ENCODE measurements around the gene DBNL. TPM values are rescaled to one million over a fixed set of nuclear protein-coding genes. Genes with fewer than 3 reads are reported as not detected.

DBNL gene
- total and polyA plus RNA-seq, 4 experiments from 2014 or later: 157 to 250 (median 171) TPM

DNA sequence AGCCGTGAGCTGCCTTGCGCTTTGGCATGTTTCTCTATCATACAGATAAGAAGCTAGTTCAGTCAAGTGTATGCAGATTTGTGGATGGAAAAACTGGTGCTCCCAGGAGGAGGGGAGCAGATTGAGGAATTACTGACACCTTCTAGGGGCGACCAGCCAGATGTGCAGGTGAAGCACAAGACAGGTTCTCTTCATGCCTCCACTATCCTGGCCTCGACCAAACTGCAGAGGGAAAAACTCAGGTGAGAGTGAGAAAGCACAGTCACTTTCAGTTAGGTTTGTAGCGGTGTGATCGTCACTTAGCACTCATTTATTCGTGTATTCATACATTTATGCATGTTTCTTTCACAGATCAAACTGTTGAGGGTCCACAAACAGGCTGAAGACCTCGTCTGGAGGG, 600 bp upstream of the DBNL start:
- DNase-seq: no peak
- Mint-ChIP-seq H3K36me3 (peaks cover 12 to 33% of the 10 kb centered on the region in 2 donors), H3K4me3 (peak overlapping the region; percentile 89 to 96 (median 93)), H3K4me1 (peaks cover 35 to 66% (median 49%) of the 10 kb centered on the region in 4 donors), H3K27ac (peak overlapping the region; percentile 94 to 98 (median 96)), H3K27me3 (no peaks in the 10 kb centered on the region), H3K9me3 (no peaks in the 10 kb centered on the region)
- Histone ChIP-seq H3K27ac (ENCODE audit: low read depth, low read length) (peak overlapping the region; percentile 96), H3K36me3 (ENCODE audit: insufficient read depth, low read length) (no peaks in the 10 kb centered on the region), H3K27me3 (ENCODE audit: insufficient read depth, low read length) (no peaks in the 10 kb centered on the region), H3K4me3 (ENCODE audit: low read length in 2 of 2) (peak overlapping the region; percentile 70 to 89), H3K4me1 (ENCODE audit: insufficient read depth, low read length) (peaks cover 51% of the 10 kb centered on the region), H3K9me3 (ENCODE audit: control insufficient read depth in 1 of 2, low read length in 2 of 2) (no peaks in the 10 kb centered on the region)
- POLR2A ChIA-PET (ENCODE audit: partially characterized antibody): interaction anchor here (0.9 to 11.9 kb wide), 13 partner anchors 9 to 842 kb away, joined by 3 to 119 read pairs (median 5); partner anchors contain the start of genes DDX56, NUDCD3, PGAM2 and POLD2
- CTCF ChIA-PET (ENCODE audit: partially characterized antibody): interaction anchor here (0.7 to 2.9 kb wide), 4 partner anchors 20 to 522 kb away, joined by 3 to 15 read pairs (median 4); no protein-coding TSS in a partner anchor
- intact Hi-C loops (cut with micrococcal nuclease): loop anchor here (1.0 kb wide), 2 partner anchors 25 to 38 kb away; partner anchors contain the start of gene POLM

DNA sequence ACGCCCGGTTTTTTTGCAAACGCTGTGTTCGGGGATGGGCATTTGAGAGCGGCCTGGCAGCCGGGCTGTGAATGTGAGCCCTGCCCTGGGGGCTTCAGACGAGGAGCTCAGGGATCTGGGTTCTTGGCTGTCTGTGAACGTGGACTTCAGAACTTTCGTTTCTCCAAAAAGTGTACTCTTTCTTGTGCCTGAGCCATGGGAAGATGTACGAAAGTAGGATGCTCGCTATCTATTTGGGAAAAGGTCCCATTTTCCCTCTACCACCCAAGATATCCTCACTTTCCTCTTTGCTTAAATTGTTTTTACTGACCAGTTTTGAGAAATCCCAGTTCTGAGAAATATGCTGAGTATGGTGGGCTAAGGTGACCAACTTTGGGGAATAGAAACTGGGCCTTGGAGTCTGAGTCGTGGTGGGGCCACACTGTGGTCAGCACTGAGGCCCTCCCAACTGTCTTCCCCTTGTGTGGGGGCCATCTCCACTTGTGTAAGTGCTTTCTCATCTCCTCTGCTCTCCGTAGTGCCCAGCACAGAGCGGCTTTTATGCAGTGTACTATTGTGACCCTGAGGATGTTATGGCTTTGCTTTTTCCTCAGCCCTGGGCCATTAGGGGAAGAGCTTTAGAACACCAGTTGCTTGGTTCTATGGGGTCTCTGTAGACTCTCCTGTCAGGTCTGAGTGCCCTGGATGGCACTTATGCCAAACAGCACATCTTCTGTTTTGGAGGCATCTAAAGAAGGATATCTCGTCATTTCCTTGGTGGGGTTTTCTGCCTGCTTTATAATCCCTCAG, 918 bp downstream of the DBNL start:
- no peaks in the 10 kb centered on the region for H3K9me3 ChIP-seq (ENCODE audit: control insufficient read depth in 1 of 2, low read length in 2 of 2)
- Mint-ChIP-seq H3K27me3 (no peaks in the 10 kb centered on the region), H3K9me3 (no peaks in the 10 kb centered on the region), H3K4me3 (peak overlapping the region; percentile 89 to 96 (median 93)), H3K27ac (peak overlapping the region; percentile 94 to 98 (median 96)), H3K36me3 (peaks cover 18 to 40% of the 10 kb centered on the region in 2 donors), H3K4me1 (peaks cover 32 to 74% (median 59%) of the 10 kb centered on the region in 4 donors)
- no peak for DNase-seq
- intact Hi-C loops (cut with micrococcal nuclease): no loop called here
- ChIA-PET CTCF (ENCODE audit: partially characterized antibody) (interaction anchor here (1.1 to 2.9 kb wide), 3 partner anchors 19 to 36 kb away, joined by 4 to 15 read pairs (median 5); no protein-coding TSS in a partner anchor), POLR2A (ENCODE audit: partially characterized antibody) (interaction anchor here (1.0 to 11.9 kb wide), 7 partner anchors 8 to 445 kb away, joined by 3 to 119 read pairs (median 10); partner anchors contain the start of genes NUDCD3 and PGAM2)
- peaks cover 10% of the 10 kb centered on the region for H3K36me3 ChIP-seq (ENCODE audit: insufficient read depth, low read length)
- H3K4me3 ChIP-seq (ENCODE audit: low read length in 2 of 2): peak overlapping the region; percentile 89 to 94
- H3K4me1 ChIP-seq (ENCODE audit: insufficient read depth, low read length): peaks cover 65% of the 10 kb centered on the region
- H3K27me3 ChIP-seq (ENCODE audit: insufficient read depth, low read length): no peaks in the 10 kb centered on the region
- H3K27ac ChIP-seq (ENCODE audit: low read depth, low read length): peak overlapping the region; percentile 96

DNA sequence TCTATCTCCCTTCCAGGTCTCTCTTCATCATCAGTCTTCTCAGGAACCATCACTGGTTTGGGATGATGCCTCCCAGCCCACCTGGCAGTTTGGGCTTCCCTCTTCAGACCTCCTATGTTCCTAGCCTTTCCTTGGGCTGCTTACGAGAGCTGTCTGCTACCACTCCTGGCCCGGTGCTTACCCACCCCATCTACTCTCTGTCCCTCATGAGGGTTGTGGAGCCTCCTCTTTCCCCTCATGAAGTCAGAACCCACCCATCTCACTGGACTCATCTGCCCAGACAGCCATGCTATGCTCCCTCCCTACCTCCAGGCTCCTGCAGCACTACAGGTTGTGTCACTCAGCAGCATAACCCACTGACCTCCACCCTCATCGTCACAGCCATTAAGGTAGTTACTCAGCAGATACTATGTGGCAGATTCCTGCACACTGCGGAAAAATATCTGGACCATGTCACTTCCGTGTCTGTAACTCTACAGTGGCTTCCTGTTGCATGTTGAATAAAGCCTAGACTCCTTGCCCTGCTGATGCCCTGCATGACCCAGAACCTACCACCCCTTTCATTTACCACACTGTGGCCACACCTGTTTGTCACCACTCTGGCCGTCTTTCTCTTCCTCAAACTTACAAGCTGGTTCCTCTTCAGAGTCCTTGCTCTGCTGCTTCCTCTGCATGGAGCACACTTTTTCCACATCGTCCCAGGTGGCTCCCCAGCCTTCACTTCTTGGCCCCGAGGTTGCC, 2.0 kb downstream of the DBNL start:
- Histone ChIP-seq H3K4me3 (ENCODE audit: low read length in 2 of 2) (peak overlapping the region in 1 of 2 donors; percentile 89), H3K36me3 (ENCODE audit: insufficient read depth, low read length) (peaks cover 21% of the 10 kb centered on the region)

DNA sequence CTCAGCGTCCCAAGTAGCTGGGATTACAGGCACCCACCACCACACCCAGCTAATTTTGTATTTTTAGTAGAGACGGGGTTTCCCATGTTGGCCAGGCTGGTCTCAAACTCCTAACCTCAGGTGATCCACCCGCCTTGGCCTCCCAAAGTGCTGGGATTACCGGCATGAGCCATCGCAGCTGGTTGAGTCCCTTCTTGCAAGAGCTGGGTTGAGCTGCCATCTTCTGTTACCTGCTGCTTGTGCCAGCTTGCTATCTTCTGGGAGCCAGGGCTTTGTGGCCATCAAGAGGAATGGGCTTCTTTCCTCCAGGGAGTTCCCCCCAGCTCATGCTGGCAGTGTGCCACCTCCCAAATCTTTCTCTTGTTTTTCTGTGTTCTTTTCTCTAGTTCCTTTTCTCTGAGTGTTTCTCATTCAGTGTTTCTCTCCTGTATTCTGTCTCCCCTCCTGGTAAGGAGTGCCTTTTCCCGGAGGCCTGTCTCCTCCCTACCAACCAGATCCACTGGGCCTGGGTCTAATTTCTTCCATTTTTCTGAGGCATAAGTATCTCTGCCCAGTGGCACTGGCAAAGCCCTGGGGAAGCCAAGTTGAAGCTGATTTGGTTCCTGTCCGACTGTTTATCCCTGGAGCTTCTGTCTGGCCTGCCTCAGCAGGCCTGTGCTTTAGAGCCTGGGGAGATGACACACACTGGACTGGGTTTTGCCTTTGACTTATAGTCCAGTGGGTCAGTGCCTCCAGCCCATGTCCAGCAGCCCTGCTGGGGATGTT, 3.7 kb downstream of the DBNL start:
- Histone ChIP-seq H3K4me1 (ENCODE audit: insufficient read depth, low read length) (peaks cover 75% of the 10 kb centered on the region), H3K27ac (ENCODE audit: low read depth, low read length) (peak overlapping the region; percentile 8), H3K36me3 (ENCODE audit: insufficient read depth, low read length) (peaks cover 34% of the 10 kb centered on the region), H3K27me3 (ENCODE audit: insufficient read depth, low read length) (no peaks in the 10 kb centered on the region), H3K4me3 (ENCODE audit: low read length in 2 of 2) (no peak overlapping the region), H3K9me3 (ENCODE audit: control insufficient read depth in 1 of 2, low read length in 2 of 2) (no peaks in the 10 kb centered on the region)
- CTCF ChIA-PET (ENCODE audit: partially characterized antibody): interaction anchor here (0.7 to 1.8 kb wide), 3 partner anchors 29 to 157 kb away, joined by 3 to 6 read pairs (median 4); no protein-coding TSS in a partner anchor
- POLR2A ChIA-PET (ENCODE audit: partially characterized antibody): interaction anchor here (11.9 kb wide), 1 partner anchor 17 kb away, joined by 119 read pairs; the partner anchor contains the start of gene PGAM2
- Mint-ChIP-seq H3K4me1 (peaks cover 41 to 89% (median 76%) of the 10 kb centered on the region in 4 donors), H3K36me3 (peaks cover 38 to 64% of the 10 kb centered on the region in 2 donors), H3K27me3 (no peaks in the 10 kb centered on the region), H3K27ac (peak overlapping the region; percentile 25 to 94 (median 63)), H3K4me3 (peak overlapping the region in 3 of 8 donors; percentile 17 to 93 (median 57)), H3K9me3 (no peaks in the 10 kb centered on the region)
- no peak for DNase-seq
- intact Hi-C loops (cut with micrococcal nuclease): no loop called here

More for the DNA sequence above, 2.0 kb downstream of the DBNL start:
- peak; percentile 31 to 81 (median 44) for DNase-seq
- peak overlapping the region; percentile 94 to 98 (median 96) for H3K27ac Mint-ChIP-seq
- ChIA-PET POLR2A (ENCODE audit: partially characterized antibody) (interaction anchor here (0.6 to 11.9 kb wide), 3 partner anchors 10 to 53 kb away, joined by 3 to 119 read pairs (median 7); partner anchors contain the start of gene PGAM2), CTCF (ENCODE audit: partially characterized antibody) (interaction anchor here (2.9 kb wide), 1 partner anchor 27 kb away, joined by 15 read pairs; no protein-coding TSS in a partner anchor)
- H3K4me3 Mint-ChIP-seq: peak overlapping the region; percentile 89 to 96 (median 93)
- Histone ChIP-seq H3K9me3 (ENCODE audit: control insufficient read depth in 1 of 2, low read length in 2 of 2) (no peaks in the 10 kb centered on the region), H3K4me1 (ENCODE audit: insufficient read depth, low read length) (peaks cover 71% of the 10 kb centered on the region), H3K27me3 (ENCODE audit: insufficient read depth, low read length) (no peaks in the 10 kb centered on the region), H3K27ac (ENCODE audit: low read depth, low read length) (peak overlapping the region; percentile 96)
- H3K9me3 Mint-ChIP-seq: no peaks in the 10 kb centered on the region
- peaks cover 27 to 51% of the 10 kb centered on the region in 2 donors for H3K36me3 Mint-ChIP-seq
- no peaks in the 10 kb centered on the region for H3K27me3 Mint-ChIP-seq
- H3K4me1 Mint-ChIP-seq: peaks cover 39 to 78% (median 65%) of the 10 kb centered on the region in 4 donors
- intact Hi-C loops (cut with micrococcal nuclease): no loop called here

DNA sequence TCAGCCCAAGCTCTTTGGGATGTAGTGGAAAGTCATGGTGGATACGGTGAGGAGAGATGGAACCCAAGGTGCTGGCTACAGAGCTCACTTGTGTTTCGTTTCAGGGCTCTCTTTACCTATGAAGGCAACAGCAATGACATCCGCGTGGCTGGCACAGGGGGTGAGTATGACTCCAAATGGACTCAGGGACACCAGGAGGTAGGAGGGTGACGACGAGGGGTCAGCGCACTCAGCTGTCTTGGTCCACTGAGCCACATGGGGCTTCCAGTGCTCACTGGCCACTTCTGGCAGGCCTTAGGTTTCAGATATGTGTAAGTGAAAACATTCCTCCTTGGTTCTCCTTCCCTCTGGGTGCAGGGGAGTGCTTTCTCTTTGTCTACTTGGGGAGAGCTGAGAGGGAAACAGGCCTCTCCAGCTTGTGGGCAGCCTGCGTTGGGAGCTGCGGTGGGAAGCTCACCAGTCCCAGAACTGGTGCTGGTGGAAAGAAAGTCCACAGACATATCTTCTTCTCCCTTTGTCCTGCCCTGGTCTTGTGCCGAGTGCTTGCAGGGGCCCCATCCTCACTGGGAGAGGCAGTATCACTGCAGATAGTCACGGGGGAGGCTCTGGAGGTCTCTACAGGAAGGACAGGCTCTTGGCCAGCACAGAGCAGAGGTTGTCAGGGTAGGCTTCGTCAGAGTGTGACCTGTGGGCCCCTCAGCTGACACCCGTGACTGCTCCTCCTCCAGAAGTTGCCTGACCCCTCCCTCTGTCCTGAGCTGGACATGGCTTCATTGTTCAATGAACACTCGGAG, 5.8 kb downstream of the DBNL start:
- peaks cover 69% of the 10 kb centered on the region for H3K4me1 ChIP-seq (ENCODE audit: insufficient read depth, low read length)
- CTCF ChIA-PET (ENCODE audit: partially characterized antibody): no interaction called here
- peaks cover 42 to 67% of the 10 kb centered on the region in 2 donors for H3K36me3 Mint-ChIP-seq

More for the DNA sequence above, 5.8 kb downstream of the DBNL start:
- Mint-ChIP-seq H3K9me3 (no peaks in the 10 kb centered on the region), H3K27me3 (no peaks in the 10 kb centered on the region), H3K4me1 (peaks cover 40 to 82% (median 67%) of the 10 kb centered on the region in 4 donors), H3K4me3 (peak overlapping the region in 3 of 8 donors; percentile 17 to 31 (median 28)), H3K27ac (peak overlapping the region; percentile 58 to 80 (median 73))
- no peak for DNase-seq
- intact Hi-C loops (cut with micrococcal nuclease): no loop called here
- H3K36me3 ChIP-seq (ENCODE audit: insufficient read depth, low read length): peaks cover 48% of the 10 kb centered on the region
- H3K9me3 ChIP-seq (ENCODE audit: control insufficient read depth in 1 of 2, low read length in 2 of 2): no peaks in the 10 kb centered on the region
- no peaks in the 10 kb centered on the region for H3K27me3 ChIP-seq (ENCODE audit: insufficient read depth, low read length)
- H3K27ac ChIP-seq (ENCODE audit: low read depth, low read length): no peak overlapping the region
- POLR2A ChIA-PET (ENCODE audit: partially characterized antibody): interaction anchor here (11.9 kb wide), 1 partner anchor 15 kb away, joined by 119 read pairs; the partner anchor contains the start of gene PGAM2
- no peak overlapping the region for H3K4me3 ChIP-seq (ENCODE audit: low read length in 2 of 2)
